Measurements from ENCODE around the gene CCND3.

The CCND3 gene

GRCh38 chr6:41941280-41942066 is at the start of gene CCND3:
Gene CCND3, minus strand, starts transcription at chr6:41941808. Its CDS starts 159 bp downstream, at chr6:41941649.
- peak; percentile 97 for DNase-seq (ENCODE audit: low spot score)

DNA sequence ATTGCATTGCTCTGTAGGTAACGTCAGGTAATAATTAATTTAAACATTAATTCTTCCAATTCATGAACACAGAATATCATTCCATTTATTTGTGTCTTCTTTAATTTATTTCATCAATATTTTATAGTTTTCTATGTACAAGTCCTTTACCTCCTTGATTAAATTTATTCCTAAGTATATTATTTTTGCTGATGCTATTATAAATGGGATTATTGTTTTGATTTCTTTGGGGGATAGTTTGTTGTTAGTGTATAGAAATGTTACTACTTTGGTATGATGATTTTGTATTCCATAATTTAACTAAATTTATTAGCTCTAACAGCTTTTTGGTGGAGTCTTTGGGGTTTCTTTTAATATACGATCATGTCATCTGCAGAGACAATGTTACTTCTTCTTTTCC is 44.7 kb upstream of the CCND3 start:
- no peak for DNase-seq (ENCODE audit: low spot score)

GRCh38 chr6:41984623-41985022 is 43.0 kb upstream of the CCND3 start:
- no peak for DNase-seq (ENCODE audit: low spot score)

- DNase-seq (ENCODE audit: low spot score), result peak; percentile 64
These were observed 35.3 kb upstream of the CCND3 start for GRCh38 chr6:41976794-41977484.

- no peak for DNase-seq (ENCODE audit: low spot score)
These were observed 33.7 kb upstream of the CCND3 start for GRCh38 chr6:41975276-41975675.

DNA sequence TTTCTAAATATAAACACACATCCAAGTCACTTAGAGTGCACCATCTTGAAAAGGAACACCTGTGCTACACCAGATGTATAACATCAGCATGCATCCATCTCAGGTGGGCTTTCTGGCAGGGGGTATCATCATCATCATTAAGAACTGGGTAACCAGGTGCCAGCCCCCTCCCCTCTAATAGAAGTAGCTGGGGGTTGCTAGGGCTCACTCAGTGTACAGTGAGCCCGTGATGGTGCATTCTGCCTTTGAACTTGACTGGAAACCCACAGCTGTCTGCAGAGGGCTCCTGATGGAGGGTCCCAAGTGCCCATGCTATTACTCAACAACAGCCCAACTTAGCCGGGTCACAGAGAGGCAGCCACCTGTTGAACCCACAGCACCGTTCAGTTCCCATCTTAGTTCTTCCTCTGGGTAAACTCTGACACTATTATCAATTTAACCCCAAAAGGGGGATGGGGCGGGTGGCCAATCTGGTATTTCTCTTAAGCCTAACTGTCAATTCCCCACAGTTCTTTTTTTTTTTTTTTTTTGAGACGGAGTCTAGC is 32.7 kb upstream of the CCND3 start:
- no peak for DNase-seq (ENCODE audit: low spot score)

DNA sequence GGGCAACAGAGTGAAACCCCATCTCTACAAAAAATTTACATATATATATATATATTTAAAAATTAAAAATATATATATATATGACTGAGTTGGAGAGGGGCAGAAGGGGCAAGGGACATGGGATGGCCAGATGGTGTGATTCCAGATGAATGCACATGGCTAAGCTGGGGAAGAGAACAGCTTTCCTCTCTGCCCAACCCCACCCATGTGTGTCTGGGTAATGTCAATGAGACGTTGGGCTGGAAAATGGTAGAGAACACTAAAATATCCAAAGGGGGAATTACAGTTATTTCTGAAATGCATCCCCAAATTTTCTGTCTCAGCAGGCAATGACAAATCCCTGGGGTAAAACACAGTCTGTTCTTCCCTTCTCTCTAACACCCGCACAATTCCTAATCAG is 31.2 kb upstream of the CCND3 start:
- DNase-seq (ENCODE audit: low spot score), result no peak

- peak; percentile 79 for DNase-seq (ENCODE audit: low spot score)
These were observed 28.8 kb upstream of the CCND3 start for GRCh38 chr6:41970436-41970846.

DNA sequence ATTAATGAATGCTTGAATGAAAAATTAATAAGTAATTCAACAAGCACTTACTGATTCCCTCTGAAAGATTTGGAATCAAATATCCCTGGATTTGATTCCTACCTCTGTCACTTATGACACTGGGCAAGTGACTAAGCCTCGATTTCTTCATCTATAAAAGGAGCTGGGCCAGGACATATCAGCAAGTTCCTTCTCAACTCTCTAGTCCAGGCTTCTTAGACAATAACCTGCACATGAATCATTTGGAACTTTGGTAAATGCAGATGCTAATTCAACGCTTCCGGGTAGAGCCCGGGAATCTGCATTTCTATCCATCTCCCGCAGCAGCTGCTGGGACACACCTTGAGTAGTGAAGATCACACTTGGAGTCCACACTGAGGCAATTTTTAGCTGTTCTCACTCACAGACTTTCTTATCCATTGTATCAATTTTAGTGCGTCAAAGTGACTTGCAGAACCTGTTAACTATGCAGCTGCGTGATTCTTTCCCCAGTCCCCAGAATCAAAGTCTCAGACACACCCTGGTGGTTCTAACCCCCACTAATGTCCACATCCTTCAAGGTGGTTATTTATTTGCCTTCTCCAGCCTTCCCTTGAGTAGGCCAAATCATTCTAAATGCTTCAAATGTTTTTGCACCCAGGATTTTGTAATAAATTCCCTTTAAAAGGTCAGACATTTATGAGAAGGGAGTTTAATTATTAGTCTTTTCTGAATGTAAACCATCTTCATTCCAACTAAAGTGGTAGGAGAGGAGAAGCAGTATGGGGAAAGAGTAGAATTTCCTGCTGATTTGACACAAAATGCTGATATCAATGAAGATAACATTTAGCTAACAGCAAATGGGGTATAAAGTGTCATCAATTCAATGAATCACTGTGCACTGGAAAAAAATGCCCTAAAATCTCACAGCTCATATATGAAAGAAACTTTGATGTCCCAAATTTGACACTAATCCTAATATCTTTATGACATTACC is 26.0 kb upstream of the CCND3 start:
- DNase-seq (ENCODE audit: low spot score), result peak; percentile 24

DNA sequence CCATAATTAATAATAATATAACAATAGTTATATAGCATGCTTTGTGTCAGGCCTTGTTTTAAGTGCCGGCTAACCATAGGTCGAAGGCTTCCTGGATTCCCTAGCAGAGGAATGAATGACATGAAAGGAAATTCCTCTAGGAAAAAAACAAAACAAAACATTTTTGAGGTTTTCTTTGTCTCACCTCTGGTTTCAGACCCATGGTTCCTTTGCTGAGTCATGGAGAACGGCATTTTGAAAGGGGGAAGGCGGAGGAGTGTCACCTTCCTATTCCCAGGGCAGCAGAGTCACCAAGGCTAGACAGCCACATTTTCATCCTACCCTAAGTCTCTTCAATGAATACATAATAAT is 25.3 kb upstream of the CCND3 start:
- peak; percentile 57 for DNase-seq (ENCODE audit: low spot score)

DNA sequence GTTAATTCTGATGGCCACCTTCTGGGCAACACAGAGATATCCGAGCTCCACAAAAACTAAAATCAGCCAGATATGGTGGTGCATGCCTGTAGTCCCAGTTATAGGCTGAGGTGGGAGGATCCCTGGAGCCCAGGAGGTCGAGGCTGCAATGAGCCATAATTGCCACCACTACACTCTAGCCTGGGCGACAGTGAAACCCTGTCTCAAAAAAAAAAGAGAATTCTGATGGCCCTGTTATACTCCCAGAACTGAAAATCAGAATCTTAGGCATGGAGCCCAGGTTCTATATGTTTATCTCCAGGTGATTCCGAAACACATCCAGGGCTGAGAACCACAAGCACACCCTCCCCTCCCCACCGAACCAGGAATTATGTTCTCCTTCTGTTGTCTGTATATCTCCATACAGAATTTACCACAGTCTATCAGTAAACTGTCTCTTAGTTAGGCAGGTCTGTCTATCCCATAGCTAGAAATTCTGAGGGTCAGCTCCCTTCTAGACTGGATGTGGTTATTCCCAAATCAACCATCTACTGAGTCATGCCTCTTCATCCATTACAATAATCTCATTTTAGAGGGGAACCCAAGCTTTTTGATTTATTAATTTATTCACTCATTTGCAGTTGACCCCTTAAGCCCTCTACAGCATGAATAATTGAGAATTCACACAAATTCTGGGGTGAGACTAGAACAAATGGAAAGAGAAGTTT is 24.8 kb upstream of the CCND3 start:
- DNase-seq (ENCODE audit: low spot score), result no peak

GRCh38 chr6:41965429-41966213 is 24.0 kb upstream of the CCND3 start:
- no peak for DNase-seq (ENCODE audit: low spot score)

GRCh38 chr6:41964201-41964887 is 22.7 kb upstream of the CCND3 start:
- no peak for DNase-seq (ENCODE audit: low spot score)

DNA sequence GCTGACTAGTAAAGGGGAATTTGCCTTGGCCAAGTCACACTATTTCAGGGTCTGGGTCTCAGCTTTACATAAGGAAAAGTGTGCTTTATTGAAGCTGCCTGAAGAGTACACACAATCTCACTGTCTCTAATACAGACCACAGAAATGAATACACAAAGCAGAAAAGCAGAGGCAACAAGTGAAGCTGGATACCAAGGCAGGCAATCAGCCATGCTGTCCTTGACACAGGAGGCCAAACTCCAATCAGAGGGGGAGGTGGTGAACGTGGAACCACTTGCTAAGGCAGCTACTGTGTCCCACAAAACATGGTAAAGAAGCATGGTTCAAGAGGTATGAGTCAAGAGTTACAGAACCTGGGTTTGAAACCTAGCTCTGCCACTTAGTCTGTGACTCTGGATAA is 21.8 kb upstream of the CCND3 start:
- DNase-seq (ENCODE audit: low spot score), result no peak

- DNase-seq (ENCODE audit: low spot score), result no peak
These were observed 18.4 kb upstream of the CCND3 start for GRCh38 chr6:41960028-41960427.

- DNase-seq (ENCODE audit: low spot score), result no peak
These were observed 16.6 kb upstream of the CCND3 start for GRCh38 chr6:41958022-41958856.

- no peak for DNase-seq (ENCODE audit: low spot score)
These were observed 15.5 kb upstream of the CCND3 start for GRCh38 chr6:41957117-41957516.

DNA sequence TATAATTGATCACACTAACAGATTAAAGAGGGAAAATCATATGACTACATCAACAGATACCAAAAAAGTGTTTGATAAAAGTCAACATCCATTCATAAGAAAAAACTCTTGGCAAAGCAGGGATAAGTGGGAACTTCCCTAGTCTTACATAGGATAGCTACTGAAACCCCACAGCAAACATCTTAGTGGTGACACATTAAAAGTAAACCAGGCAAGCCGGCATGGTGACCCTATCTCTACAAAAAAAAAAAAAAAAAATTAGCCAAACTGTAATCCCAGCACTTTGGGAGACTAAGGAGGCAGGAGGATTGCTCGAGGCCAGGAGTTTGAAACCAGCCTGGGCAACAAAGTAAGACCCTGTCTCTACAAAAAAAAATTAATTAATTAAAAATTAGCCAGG is 13.8 kb upstream of the CCND3 start:
- DNase-seq (ENCODE audit: low spot score), result no peak

DNA sequence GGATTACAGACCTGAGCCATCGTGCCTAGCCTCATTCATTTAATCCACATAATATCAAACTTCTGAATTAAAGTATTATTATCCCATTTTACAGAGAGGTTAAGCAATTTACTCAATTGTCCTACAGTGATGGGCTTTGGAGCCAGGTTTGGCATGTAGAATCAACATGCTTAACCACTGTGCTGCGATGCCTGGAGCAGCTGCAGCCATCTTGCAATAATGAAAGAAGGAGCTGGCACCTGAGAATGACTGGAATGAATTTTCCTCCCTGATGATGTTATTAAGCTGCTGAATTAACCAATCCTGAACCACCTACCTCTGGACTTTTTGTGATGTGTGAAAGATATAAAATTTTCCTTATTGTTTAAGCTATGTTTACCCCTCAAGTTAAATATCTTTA is 13.1 kb upstream of the CCND3 start:
- no peak for DNase-seq (ENCODE audit: low spot score)
